ENCODE results near the gene KRT16. TPM values are rescaled to one million over a fixed set of nuclear protein-coding genes. Genes with fewer than 3 reads are reported as not detected.

Gene KRT16
- total and polyA plus RNA-seq, 2 of the 8 experiments (the other 6 are each of a cell fraction or from before 2014, with no cell fraction given), result not detected

DNA sequence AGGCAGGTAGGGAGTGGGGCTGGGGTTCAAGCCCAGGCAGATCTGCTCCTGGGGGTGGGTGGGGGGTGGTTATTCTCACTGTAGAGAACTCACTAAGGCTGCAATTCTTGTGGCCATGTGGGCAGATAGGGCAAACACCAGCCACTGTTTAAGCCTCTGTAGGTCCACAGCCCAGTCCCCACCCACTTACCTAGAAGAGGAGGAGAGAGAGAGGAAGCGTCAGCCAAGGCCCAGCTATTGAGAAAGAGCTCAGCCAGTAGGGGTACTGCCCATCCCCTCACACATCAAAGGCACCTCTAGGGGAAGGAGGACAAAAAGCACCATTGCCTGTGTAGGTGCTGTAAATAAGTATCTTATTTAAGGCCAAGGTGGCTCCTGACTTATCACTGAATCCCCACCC lies 12.9 kb downstream of the KRT16 start (continued):
- TF ChIP-seq, protein P1, sequence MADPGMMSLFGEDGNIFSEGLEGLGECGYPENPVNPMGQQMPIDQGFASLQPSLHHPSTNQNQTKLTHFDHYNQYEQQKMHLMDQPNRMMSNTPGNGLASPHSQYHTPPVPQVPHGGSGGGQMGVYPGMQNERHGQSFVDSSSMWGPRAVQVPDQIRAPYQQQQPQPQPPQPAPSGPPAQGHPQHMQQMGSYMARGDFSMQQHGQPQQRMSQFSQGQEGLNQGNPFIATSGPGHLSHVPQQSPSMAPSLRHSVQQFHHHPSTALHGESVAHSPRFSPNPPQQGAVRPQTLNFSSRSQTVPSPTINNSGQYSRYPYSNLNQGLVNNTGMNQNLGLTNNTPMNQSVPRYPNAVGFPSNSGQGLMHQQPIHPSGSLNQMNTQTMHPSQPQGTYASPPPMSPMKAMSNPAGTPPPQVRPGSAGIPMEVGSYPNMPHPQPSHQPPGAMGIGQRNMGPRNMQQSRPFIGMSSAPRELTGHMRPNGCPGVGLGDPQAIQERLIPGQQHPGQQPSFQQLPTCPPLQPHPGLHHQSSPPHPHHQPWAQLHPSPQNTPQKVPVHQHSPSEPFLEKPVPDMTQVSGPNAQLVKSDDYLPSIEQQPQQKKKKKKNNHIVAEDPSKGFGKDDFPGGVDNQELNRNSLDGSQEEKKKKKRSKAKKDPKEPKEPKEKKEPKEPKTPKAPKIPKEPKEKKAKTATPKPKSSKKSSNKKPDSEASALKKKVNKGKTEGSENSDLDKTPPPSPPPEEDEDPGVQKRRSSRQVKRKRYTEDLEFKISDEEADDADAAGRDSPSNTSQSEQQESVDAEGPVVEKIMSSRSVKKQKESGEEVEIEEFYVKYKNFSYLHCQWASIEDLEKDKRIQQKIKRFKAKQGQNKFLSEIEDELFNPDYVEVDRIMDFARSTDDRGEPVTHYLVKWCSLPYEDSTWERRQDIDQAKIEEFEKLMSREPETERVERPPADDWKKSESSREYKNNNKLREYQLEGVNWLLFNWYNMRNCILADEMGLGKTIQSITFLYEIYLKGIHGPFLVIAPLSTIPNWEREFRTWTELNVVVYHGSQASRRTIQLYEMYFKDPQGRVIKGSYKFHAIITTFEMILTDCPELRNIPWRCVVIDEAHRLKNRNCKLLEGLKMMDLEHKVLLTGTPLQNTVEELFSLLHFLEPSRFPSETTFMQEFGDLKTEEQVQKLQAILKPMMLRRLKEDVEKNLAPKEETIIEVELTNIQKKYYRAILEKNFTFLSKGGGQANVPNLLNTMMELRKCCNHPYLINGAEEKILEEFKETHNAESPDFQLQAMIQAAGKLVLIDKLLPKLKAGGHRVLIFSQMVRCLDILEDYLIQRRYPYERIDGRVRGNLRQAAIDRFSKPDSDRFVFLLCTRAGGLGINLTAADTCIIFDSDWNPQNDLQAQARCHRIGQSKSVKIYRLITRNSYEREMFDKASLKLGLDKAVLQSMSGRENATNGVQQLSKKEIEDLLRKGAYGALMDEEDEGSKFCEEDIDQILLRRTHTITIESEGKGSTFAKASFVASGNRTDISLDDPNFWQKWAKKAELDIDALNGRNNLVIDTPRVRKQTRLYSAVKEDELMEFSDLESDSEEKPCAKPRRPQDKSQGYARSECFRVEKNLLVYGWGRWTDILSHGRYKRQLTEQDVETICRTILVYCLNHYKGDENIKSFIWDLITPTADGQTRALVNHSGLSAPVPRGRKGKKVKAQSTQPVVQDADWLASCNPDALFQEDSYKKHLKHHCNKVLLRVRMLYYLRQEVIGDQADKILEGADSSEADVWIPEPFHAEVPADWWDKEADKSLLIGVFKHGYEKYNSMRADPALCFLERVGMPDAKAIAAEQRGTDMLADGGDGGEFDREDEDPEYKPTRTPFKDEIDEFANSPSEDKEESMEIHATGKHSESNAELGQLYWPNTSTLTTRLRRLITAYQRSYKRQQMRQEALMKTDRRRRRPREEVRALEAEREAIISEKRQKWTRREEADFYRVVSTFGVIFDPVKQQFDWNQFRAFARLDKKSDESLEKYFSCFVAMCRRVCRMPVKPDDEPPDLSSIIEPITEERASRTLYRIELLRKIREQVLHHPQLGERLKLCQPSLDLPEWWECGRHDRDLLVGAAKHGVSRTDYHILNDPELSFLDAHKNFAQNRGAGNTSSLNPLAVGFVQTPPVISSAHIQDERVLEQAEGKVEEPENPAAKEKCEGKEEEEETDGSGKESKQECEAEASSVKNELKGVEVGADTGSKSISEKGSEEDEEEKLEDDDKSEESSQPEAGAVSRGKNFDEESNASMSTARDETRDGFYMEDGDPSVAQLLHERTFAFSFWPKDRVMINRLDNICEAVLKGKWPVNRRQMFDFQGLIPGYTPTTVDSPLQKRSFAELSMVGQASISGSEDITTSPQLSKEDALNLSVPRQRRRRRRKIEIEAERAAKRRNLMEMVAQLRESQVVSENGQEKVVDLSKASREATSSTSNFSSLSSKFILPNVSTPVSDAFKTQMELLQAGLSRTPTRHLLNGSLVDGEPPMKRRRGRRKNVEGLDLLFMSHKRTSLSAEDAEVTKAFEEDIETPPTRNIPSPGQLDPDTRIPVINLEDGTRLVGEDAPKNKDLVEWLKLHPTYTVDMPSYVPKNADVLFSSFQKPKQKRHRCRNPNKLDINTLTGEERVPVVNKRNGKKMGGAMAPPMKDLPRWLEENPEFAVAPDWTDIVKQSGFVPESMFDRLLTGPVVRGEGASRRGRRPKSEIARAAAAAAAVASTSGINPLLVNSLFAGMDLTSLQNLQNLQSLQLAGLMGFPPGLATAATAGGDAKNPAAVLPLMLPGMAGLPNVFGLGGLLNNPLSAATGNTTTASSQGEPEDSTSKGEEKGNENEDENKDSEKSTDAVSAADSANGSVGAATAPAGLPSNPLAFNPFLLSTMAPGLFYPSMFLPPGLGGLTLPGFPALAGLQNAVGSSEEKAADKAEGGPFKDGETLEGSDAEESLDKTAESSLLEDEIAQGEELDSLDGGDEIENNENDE (IDR thresholded peaks at IDR 0.05; ENCODE audit: insufficient replicate concordance, low read length), result no peak
- TF ChIP-seq SP4 (IDR thresholded peaks at IDR 0.05; ENCODE audit: low read length) (no peak), HDAC2 (IDR thresholded peaks at IDR 0.05; ENCODE audit: borderline replicate concordance in 1 of 2, low read depth in 2 of 2, low read length in 2 of 2) (no peak), YY1 (IDR thresholded peaks at IDR 0.05; ENCODE audit: low read depth, low read length) (no peak)

All from H1 (cell line).